ENCODE results near the gene MOCOS.
"Not testable (repeated sequence)": the region's sequence is repeated elsewhere in the genome, so short reads cannot be mapped to it uniquely, and the experiment has no call there.

The MOCOS gene

GRCh38 chr18:36201765-36202164 is 14.5 kb downstream of the MOCOS start:
- DNase-seq, result no peak

- no peak for DNase-seq
These were observed 16.1 kb downstream of the MOCOS start for GRCh38 chr18:36203360-36203895.

- no peak for DNase-seq
These were observed 17.9 kb downstream of the MOCOS start for GRCh38 chr18:36205166-36205565.

GRCh38 chr18:36207303-36207702 is 20.0 kb downstream of the MOCOS start:
- DNase-seq, result no peak

GRCh38 chr18:36207969-36208368 is 20.7 kb downstream of the MOCOS start:
- DNase-seq, result not testable (repeated sequence)

- no peak for DNase-seq
These were observed 24.3 kb downstream of the MOCOS start for GRCh38 chr18:36211612-36212065.

- DNase-seq, result no peak
These were observed 25.2 kb downstream of the MOCOS start for GRCh38 chr18:36212301-36213171.

- no peak for DNase-seq
These were observed 27.5 kb downstream of the MOCOS start for GRCh38 chr18:36214811-36215210.

GRCh38 chr18:36215577-36215976 is 28.3 kb downstream of the MOCOS start:
- DNase-seq, result no peak

GRCh38 chr18:36217348-36217747 is 30.1 kb downstream of the MOCOS start:
- no peak for DNase-seq

- no peak for DNase-seq
These were observed 41.9 kb downstream of the MOCOS start for GRCh38 chr18:36229188-36229587.

- not testable (repeated sequence) for DNase-seq
These were observed 53.2 kb downstream of the MOCOS start for GRCh38 chr18:36240510-36240909.

- no peak for DNase-seq
These were observed 54.5 kb downstream of the MOCOS start for GRCh38 chr18:36241831-36242230.

- DNase-seq, result no peak
These were observed 59.7 kb downstream of the MOCOS start for GRCh38 chr18:36247036-36247435.

- no peak for DNase-seq
These were observed 62.1 kb downstream of the MOCOS start for GRCh38 chr18:36249392-36249791.

- DNase-seq, result no peak
These were observed 63.5 kb downstream of the MOCOS start for GRCh38 chr18:36250827-36251226.

- no peak for DNase-seq
These were observed 67.9 kb downstream of the MOCOS start for GRCh38 chr18:36255072-36255698.

- no peak for DNase-seq
These were observed 68.8 kb downstream of the MOCOS start for GRCh38 chr18:36256094-36256493.

GRCh38 chr18:36262971-36263370 is 75.7 kb downstream of the MOCOS start:
- DNase-seq, result no peak

GRCh38 chr18:36264283-36264682 is 77.0 kb downstream of the MOCOS start:
- DNase-seq, result no peak

- no peak for DNase-seq
These were observed 77.7 kb downstream of the MOCOS start for GRCh38 chr18:36265015-36265414.

- no peak for DNase-seq
These were observed 81.9 kb downstream of the MOCOS start for GRCh38 chr18:36269157-36269556.

GRCh38 chr18:36271153-36271552 is 83.9 kb downstream of the MOCOS start:
- no peak for DNase-seq

GRCh38 chr18:36273347-36273746 is 86.0 kb downstream of the MOCOS start:
- no peak for DNase-seq
